CD4-positive, alpha-beta T cell (primary cell): ENCODE results near the gene MYL9. TPM values are rescaled to one million over a fixed set of nuclear protein-coding genes. Genes with fewer than 3 reads are reported as not detected.

Experiments
- ATAC-seq: fragments of 200-7000 bp; cut with Tn5 transposase; one replicate; pipeline ENCODE4 v1.10.0; 2022; ENCODE audit warnings: mild to moderate bottlenecking; ENCODE audit not compliant: poor library complexity
- CTCF ChIA-PET: fragments of 350-600 bp; sonication (Branson Sonifier 250); formaldehyde crosslinking; loops from one replicate; lab custom pipeline; 2021; ENCODE audit warnings: antibody characterized with exemption, inconsistent platforms; lab: Charles Lee
- POLR2A ChIA-PET: fragments of 350-600 bp; sonication (Branson Sonifier 250); formaldehyde crosslinking; loops from one replicate; lab custom pipeline; 2021; ENCODE audit warnings: antibody characterized with exemption, inconsistent platforms; lab: Charles Lee
- DNase-seq, 14 experiments: peaks; one replicate each; pipeline ENCODE4 v3.0.0-alpha.2; 2013 to 2020; ENCODE audit warnings: mixed read lengths in 2 of 14
- H3K27ac ChIP-seq, 2 donors: one replicate each; pipeline versions ENCODE4 v1.5.1 to v1.7.0; 2013; ENCODE audit warnings: low read length in 2 of 2, low read depth in 1 of 2, mild to moderate bottlenecking in 1 of 2
- H3K27me3 ChIP-seq, 2 experiments: 1 replicate in 1 of 2; 2 replicates in 1 of 2; pipeline versions ENCODE4 v1.6.1 to v1.7.0; 2013; ENCODE audit warnings: low read length in 2 of 2, control low read depth in 1 of 2, mild to moderate bottlenecking in 1 of 2, moderate library complexity in 1 of 2; ENCODE audit not compliant: insufficient read depth in 2 of 2, control insufficient read depth in 1 of 2
- H3K36me3 ChIP-seq: one replicate; pipeline ENCODE4 v1.6.1; 2013; ENCODE audit warnings: low read length, control low read depth; ENCODE audit not compliant: insufficient read depth
- H3K4me1 ChIP-seq: one replicate; pipeline ENCODE4 v1.6.1; 2013; ENCODE audit warnings: low read length, control low read depth; ENCODE audit not compliant: insufficient read depth
- H3K4me3 ChIP-seq: one replicate; pipeline ENCODE4 v1.5.1; 2013; ENCODE audit warnings: mild to moderate bottlenecking, low read length, moderate library complexity
- H3K9me3 ChIP-seq, 2 experiments: 1 replicate in 1 of 2; 2 replicates in 1 of 2; pipeline versions ENCODE4 v1.6.1 to v1.7.0; 2013; ENCODE audit warnings: low read length in 2 of 2, mild to moderate bottlenecking in 2 of 2, control low read depth in 1 of 2, moderate library complexity in 1 of 2; ENCODE audit not compliant: control insufficient read depth in 1 of 2, insufficient read depth in 1 of 2
- H3K27ac Mint-ChIP-seq: one replicate; pipeline ENCODE4 v1.8.0; 2020; ENCODE audit warnings: mixed read lengths
- H3K27me3 Mint-ChIP-seq: one replicate; pipeline ENCODE4 v1.8.0; 2021; ENCODE audit warnings: mixed read lengths
- H3K36me3 Mint-ChIP-seq: one replicate; pipeline ENCODE4 v1.8.0; 2021; ENCODE audit warnings: low read depth, mixed read lengths
- H3K4me1 Mint-ChIP-seq: one replicate; pipeline ENCODE4 v1.8.0; 2021; ENCODE audit warnings: low read depth, mixed read lengths
- H3K4me3 Mint-ChIP-seq: one replicate; pipeline ENCODE4 v1.8.0; 2020; ENCODE audit warnings: mild to moderate bottlenecking, mixed read lengths
- H3K9me3 Mint-ChIP-seq: one replicate; pipeline ENCODE4 v1.8.0; 2020; ENCODE audit warnings: mixed read lengths
- CTCF ChIP-seq: fragments of 200-600 bp; IDR thresholded peaks from one replicate; pipeline ENCODE4 v1.8.0; 2022; ENCODE audit warnings: antibody characterized with exemption, mild to moderate bottlenecking
- intact Hi-C, 2 experiments: fragments of 100-400 bp; cut with DNase I in 1 of 2; cut with micrococcal nuclease in 1 of 2; formaldehyde crosslinking; loops; one replicate each; pipeline versions ENCODE4 v1.15.1 to v1.9.0; 2023 to 2025; cut with DNase I, micrococcal nuclease
- total RNA-seq, 174 experiments: library from RNA in 2 of 174; stranded (reverse) in 2 of 174; gene quantifications; one replicate each; pipeline ENCODE4 v1.2.3 and lab custom pipeline; 2021 to 2026

The MYL9 gene
- total RNA-seq, 2 experiments from 2014 or later: not detected

GRCh38 chr20:36591281-36591680 is 50.0 kb downstream of the MYL9 start:
- CTCF ChIA-PET: interaction anchor here (1.0 to 7.6 kb wide), 4 partner anchors 9 to 20 kb away, joined by 4 to 68 read pairs (median 15); partner anchors contain the start of genes RAB5IF and TGIF2

GRCh38 chr20:36591854-36592641 is 50.7 kb downstream of the MYL9 start:
- Histone ChIP-seq H3K27ac (peak overlapping the region in 1 of 2 donors; percentile 54), H3K4me1 (peaks cover 69% of the 10 kb centered on the region), H3K9me3 (no peaks in the 10 kb centered on the region), H3K27me3 (no peaks in the 10 kb centered on the region), H3K36me3 (peaks cover 20% of the 10 kb centered on the region), H3K4me3 (no peak overlapping the region)
- peaks cover 52% of the 10 kb centered on the region for H3K4me1 Mint-ChIP-seq
- intact Hi-C loops: loop anchor here in 1 of 2 experiments (1.0 to 10.0 kb wide), 2 partner anchors 34 to 387 kb away; no protein-coding TSS in a partner anchor
- peak; percentile 59 for TF ChIP-seq CTCF
- ChIA-PET CTCF (interaction anchor here (0.7 to 7.6 kb wide), 5 partner anchors 13 to 54 kb away, joined by 3 to 68 read pairs (median 4); partner anchors contain the start of genes RAB5IF, SLA2 and TGIF2), POLR2A (interaction anchor here (0.5 to 3.1 kb wide), 6 partner anchors 13 to 232 kb away, joined by 3 to 16 read pairs (median 8); partner anchors contain the start of genes RAB5IF and TGIF2)
- H3K27me3 Mint-ChIP-seq: no peaks in the 10 kb centered on the region
- peak; percentile 51 for ATAC-seq
- H3K9me3 Mint-ChIP-seq: no peaks in the 10 kb centered on the region
- DNase-seq: peak in 11 of 14 experiments; percentile 27 to 88 (median 55)
- H3K27ac Mint-ChIP-seq: peak overlapping the region; percentile 95
- H3K4me3 Mint-ChIP-seq: peak overlapping the region; percentile 63
- peaks cover 53% of the 10 kb centered on the region for H3K36me3 Mint-ChIP-seq

More at GRCh38 chr20:36591281-36591680, 50.0 kb downstream of the MYL9 start:
- Mint-ChIP-seq H3K4me1 (peaks cover 54% of the 10 kb centered on the region), H3K4me3 (no peak overlapping the region), H3K27ac (peak overlapping the region; percentile 95), H3K36me3 (peaks cover 58% of the 10 kb centered on the region), H3K27me3 (no peaks in the 10 kb centered on the region), H3K9me3 (no peaks in the 10 kb centered on the region)
- POLR2A ChIA-PET: interaction anchor here (0.5 to 3.1 kb wide), 4 partner anchors 14 to 233 kb away, joined by 4 to 16 read pairs (median 14); partner anchors contain the start of genes RAB5IF and TGIF2
- ATAC-seq (no peak), DNase-seq (no peak)
- Histone ChIP-seq H3K4me3 (no peak overlapping the region), H3K4me1 (peaks cover 66% of the 10 kb centered on the region), H3K27me3 (no peaks in the 10 kb centered on the region), H3K36me3 (peaks cover 23% of the 10 kb centered on the region), H3K27ac (no peak overlapping the region), H3K9me3 (no peaks in the 10 kb centered on the region)
- no peak for TF ChIP-seq CTCF
- intact Hi-C loops: loop anchor here in 1 of 2 experiments (1.0 to 10.0 kb wide), 2 partner anchors 33 to 386 kb away; no protein-coding TSS in a partner anchor

DNA sequence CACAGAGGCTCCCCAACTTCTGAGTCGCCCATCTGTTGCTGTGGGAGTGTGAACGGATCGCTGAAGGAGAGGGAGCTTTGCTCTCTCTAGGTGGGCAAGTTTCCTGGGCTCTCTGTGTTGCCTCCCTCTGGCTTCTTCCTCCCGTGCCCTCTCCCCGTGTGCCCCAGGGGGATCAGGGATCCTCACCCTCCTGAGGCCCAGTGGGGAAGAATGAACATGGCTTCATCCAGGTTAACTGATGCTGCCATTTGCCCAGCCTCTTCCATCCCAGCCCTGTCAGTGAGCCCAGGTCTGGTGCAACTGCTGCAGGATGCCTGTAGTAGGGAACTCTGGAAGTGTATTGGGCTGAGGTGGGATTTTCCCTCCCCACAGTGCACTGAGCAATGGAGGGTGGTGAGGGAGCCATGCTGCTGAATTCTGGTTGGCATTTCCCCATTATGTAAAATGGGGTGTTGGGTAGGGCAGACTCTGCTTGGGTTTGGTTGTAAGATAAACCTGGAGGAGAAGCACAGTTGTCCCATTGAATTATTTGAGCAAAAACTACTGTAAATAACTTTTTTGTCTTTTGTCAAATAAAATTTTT is 52.1 kb downstream of the MYL9 start:
- H3K27me3 ChIP-seq: no peaks in the 10 kb centered on the region
- peak overlapping the region; percentile 54 to 62 for H3K27ac ChIP-seq
- Mint-ChIP-seq H3K4me3 (peak overlapping the region; percentile 30), H3K9me3 (no peaks in the 10 kb centered on the region), H3K27me3 (no peaks in the 10 kb centered on the region), H3K27ac (peak overlapping the region; percentile 95), H3K36me3 (peaks cover 44% of the 10 kb centered on the region), H3K4me1 (peaks cover 45% of the 10 kb centered on the region)
- H3K9me3 ChIP-seq: no peaks in the 10 kb centered on the region
- H3K36me3 ChIP-seq: peaks cover 14% of the 10 kb centered on the region
- intact Hi-C loops: loop anchor here in 1 of 2 experiments (10.0 kb wide), 1 partner anchor 389 kb away; no protein-coding TSS in a partner anchor
- no peak for TF ChIP-seq CTCF
- ATAC-seq (no peak), DNase-seq (peak in 2 of 14 experiments; percentile 35 to 39)
- POLR2A ChIA-PET: interaction anchor here (0.9 to 7.6 kb wide), 5 partner anchors 12 to 36 kb away, joined by 4 to 115 read pairs (median 15); partner anchors contain the start of genes RAB5IF and TGIF2
- no peak overlapping the region for H3K4me3 ChIP-seq
- peaks cover 57% of the 10 kb centered on the region for H3K4me1 ChIP-seq
- CTCF ChIA-PET: interaction anchor here (0.6 to 7.6 kb wide), 4 partner anchors 12 to 29 kb away, joined by 3 to 68 read pairs (median 14); partner anchors contain the start of genes RAB5IF and TGIF2
